GM12874 (cell line): ENCODE measurements around the gene FREM2.

Experiments used
- TF ChIP-seq, protein P1 (sequence below): IDR thresholded peaks from 2 replicates; pipeline ENCODE4 v1.5.1; 2011; ENCODE audit warnings: low read depth, mild to moderate bottlenecking, control low read depth, low read length, moderate library complexity; ENCODE audit not compliant: insufficient read depth

Gene FREM2

GRCh38 chr13:38671980-38672379, 14.9 kb upstream of the FREM2 start:
- TF ChIP-seq, protein P1, sequence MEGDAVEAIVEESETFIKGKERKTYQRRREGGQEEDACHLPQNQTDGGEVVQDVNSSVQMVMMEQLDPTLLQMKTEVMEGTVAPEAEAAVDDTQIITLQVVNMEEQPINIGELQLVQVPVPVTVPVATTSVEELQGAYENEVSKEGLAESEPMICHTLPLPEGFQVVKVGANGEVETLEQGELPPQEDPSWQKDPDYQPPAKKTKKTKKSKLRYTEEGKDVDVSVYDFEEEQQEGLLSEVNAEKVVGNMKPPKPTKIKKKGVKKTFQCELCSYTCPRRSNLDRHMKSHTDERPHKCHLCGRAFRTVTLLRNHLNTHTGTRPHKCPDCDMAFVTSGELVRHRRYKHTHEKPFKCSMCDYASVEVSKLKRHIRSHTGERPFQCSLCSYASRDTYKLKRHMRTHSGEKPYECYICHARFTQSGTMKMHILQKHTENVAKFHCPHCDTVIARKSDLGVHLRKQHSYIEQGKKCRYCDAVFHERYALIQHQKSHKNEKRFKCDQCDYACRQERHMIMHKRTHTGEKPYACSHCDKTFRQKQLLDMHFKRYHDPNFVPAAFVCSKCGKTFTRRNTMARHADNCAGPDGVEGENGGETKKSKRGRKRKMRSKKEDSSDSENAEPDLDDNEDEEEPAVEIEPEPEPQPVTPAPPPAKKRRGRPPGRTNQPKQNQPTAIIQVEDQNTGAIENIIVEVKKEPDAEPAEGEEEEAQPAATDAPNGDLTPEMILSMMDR, result no peak

DNA sequence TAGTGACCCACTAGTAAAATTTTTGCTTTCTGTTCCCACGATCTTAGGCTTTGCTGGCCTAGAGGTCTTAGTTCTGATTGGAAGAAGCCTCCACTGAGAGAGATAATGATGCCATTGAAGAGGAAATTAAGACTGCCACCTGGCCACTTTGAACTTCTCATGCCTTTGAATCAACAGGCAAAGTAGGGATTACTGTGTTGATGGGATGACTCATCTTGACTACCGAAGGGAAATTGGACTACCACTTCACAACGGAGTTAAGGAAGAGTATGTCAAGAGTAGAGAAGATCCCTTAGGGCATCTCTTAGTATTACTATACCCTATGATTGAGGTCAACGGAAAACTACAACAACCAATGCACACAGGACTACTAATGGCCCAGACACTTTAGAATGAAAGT, 12.7 kb upstream of the FREM2 start:
- TF ChIP-seq, protein P1, result no peak

GRCh38 chr13:38680912-38681311, 6.0 kb upstream of the FREM2 start:
- TF ChIP-seq, protein P1, result no peak

- TF ChIP-seq, protein P1, result no peak
Observed at GRCh38 chr13:38684714-38685113, 2.2 kb upstream of the FREM2 start.

DNA sequence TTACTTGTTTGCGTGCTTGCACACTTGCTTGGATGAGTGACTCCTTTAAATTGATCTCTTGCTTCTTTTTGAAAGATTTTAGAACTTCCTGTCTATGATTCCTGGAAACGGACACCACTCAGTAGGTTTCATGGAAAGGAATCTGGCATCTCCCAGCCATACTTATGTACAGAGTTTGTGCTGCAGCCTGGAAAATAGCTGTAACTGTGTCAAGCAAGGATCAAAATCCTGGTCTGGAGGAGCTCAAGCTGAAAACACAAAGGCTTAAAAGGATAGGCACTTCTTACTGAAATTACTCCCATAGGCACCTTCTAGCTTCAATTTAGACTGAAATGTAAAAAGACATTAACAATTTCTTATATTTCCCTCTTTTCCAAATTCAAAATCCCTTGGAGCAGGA, 1.4 kb upstream of the FREM2 start:
- TF ChIP-seq, protein P1, result no peak

- TF ChIP-seq, protein P1, result no peak
Observed at GRCh38 chr13:38685974-38686576, 802 bp upstream of the FREM2 start.

DNA sequence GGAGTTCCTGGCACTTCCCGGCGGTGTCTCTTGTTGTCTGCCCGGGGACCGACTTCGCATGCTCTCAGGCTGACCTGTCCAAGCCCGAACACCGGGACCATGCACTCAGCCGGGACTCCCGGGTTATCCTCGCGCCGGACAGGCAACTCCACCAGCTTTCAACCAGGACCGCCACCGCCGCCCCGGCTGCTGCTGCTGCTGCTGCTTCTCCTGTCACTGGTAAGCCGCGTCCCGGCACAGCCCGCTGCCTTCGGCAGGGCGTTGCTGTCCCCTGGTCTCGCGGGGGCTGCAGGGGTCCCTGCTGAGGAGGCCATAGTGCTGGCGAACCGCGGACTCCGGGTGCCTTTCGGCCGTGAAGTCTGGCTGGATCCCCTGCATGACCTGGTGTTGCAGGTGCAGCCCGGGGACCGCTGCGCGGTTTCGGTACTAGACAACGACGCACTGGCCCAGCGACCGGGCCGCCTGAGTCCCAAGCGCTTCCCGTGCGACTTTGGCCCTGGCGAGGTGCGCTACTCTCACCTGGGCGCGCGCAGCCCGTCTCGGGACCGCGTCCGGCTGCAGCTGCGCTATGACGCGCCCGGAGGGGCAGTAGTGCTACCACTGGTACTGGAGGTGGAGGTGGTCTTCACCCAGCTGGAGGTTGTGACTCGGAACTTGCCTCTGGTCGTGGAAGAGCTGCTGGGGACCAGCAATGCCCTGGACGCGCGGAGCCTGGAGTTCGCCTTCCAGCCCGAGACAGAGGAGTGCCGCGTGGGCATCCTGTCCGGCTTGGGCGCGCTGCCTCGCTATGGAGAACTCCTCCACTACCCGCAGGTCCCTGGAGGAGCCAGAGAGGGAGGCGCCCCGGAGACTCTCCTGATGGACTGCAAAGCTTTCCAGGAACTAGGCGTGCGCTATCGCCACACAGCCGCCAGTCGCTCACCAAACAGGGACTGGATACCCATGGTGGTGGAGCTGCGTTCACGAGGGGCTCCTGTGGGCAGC, 661 bp downstream of the FREM2 start:
- TF ChIP-seq, protein P1, result no peak
